CD4-positive, alpha-beta T cell treated with Interleukin-21 for 1 hour (primary cell): ENCODE results near the gene ASMTL.
"Not testable (repeated sequence)": the region's sequence is repeated elsewhere in the genome, so short reads cannot be mapped to it uniquely, and the experiment has no call there.

Source experiments
- DNase-seq: peaks from one replicate; pipeline ENCODE4 v3.0.0-alpha.2; 2020

The ASMTL gene, protein sequence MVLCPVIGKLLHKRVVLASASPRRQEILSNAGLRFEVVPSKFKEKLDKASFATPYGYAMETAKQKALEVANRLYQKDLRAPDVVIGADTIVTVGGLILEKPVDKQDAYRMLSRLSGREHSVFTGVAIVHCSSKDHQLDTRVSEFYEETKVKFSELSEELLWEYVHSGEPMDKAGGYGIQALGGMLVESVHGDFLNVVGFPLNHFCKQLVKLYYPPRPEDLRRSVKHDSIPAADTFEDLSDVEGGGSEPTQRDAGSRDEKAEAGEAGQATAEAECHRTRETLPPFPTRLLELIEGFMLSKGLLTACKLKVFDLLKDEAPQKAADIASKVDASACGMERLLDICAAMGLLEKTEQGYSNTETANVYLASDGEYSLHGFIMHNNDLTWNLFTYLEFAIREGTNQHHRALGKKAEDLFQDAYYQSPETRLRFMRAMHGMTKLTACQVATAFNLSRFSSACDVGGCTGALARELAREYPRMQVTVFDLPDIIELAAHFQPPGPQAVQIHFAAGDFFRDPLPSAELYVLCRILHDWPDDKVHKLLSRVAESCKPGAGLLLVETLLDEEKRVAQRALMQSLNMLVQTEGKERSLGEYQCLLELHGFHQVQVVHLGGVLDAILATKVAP

DNA sequence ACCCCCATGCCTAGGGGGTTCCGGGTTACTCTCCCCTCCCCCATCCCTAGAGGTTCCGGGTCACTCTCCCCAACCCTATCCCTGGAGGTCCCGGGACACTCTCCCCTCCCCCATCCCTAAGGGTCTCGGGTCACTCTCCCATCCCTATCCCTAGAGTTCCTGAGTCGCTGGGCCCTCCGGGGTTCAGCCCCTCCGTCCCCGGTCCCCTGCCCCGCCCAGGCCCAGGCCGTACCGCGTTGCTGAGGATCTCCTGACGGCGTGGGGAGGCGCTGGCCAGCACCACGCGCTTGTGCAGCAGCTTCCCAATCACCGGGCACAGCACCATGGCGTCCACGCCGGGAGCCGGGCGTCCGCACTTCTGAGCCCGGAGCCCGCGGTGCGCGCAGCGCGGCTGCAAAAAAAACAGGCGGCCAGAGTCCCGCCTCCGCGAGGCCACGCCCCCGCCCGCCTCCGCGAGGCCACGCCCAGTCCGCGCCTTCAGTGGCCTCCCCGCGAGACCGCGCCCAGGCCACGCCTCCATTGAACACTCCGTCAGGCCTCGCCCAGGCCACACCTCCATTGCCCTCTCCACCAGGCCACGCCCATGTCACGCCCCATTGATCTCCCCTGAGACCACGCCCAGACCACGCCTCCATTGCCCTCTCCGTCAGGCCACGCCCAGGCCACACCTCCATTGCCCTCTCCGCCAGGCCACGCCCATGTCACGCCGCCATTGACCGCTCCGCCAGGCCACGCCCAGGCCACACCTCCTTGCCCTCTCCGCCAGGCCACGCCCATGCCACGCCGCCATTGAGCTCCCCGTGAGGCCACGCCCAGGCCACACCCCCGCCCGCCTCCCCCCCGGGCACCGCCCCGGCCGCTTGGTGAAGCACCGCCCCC is at the start of gene ASMTL:
Gene ASMTL, minus strand, starts transcription at position 394 of the 879 bp plus-strand sequence. Its CDS starts 69 bp downstream, at position 325.
- peak; percentile 98 for DNase-seq

DNA sequence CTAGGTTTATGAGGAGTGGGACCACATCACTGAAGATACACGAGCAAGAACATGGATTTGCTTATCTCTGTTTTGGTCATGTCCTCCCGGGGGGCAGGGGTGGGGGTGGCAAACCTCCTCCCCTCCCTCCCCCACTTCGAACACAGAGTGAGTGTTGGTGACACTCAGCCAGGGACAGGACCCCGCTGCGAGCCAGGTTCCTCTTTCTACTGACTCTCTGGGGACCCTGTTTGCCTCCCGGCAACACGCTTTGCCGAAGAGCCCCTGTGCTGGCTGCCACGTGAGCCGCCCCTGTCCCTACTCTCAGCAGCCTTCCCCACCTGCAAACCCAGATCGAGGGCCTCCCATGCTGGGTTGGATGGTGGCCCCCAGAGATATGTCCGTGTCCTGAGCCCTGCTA is 49.5 kb upstream of the ASMTL start:
- no peak for DNase-seq

DNA sequence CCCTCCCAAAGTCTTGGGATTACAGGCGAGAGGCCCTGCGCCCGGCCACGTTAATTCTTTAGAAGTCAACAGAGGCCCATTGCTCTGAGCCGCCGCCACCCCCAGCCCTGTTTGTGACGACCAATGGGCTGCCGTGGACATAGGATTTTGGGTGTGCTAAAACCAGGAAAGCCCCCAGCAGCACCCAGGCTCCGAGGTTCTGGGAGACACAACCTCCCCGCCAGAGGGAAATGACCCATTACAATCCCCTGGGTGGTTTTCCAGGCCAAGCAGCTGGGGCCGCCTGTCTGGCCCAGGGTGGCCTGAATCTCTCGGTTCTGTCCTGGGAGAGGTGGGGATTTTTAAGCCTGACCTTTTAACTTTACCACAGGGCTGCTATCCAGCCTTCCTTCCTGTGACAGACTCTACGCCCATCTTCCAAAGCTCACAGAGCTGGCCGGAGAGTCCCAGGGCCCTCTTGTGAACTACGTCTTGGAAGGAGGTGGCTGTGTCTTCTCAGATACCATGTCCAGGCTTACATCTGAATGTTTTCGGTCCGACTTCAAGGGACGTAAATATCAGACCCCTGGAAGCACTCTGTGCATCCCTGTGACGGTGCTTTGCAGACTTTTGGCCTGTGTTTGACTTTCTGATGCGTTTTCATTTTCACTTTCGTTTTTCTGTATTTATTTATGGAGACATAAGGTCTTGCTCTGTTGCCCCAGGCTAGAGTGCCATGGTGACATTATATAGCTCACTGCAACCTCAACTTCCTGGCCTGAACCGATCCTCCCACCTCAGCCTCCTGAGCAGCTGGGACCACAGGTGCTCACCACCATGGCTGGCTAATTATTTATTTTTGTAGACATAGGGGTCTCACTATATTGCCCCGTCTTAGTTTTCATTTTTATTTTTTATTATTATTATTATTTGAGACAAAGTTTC is 48.3 kb upstream of the ASMTL start:
- DNase-seq = peak; percentile 62

DNA sequence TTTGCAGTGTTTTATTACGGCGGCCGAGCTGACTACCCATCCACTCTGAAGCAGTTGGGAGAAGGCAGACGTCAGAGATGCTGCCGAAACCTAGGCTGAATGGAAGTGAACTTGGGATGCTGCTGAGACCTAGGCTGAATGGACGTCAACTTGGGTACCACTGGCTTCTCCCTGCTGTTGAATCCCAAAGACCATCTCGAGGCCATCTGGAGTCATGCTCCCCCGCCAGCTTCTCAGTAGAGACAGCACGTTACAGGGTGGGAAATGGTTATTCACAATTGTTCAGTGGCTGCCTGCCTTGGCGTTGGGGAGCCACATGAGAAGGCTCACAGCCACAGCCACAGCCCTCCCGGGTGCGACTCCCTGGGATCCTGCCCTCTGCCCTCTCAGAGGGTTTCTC is 43.4 kb upstream of the ASMTL start:
- no peak for DNase-seq

DNA sequence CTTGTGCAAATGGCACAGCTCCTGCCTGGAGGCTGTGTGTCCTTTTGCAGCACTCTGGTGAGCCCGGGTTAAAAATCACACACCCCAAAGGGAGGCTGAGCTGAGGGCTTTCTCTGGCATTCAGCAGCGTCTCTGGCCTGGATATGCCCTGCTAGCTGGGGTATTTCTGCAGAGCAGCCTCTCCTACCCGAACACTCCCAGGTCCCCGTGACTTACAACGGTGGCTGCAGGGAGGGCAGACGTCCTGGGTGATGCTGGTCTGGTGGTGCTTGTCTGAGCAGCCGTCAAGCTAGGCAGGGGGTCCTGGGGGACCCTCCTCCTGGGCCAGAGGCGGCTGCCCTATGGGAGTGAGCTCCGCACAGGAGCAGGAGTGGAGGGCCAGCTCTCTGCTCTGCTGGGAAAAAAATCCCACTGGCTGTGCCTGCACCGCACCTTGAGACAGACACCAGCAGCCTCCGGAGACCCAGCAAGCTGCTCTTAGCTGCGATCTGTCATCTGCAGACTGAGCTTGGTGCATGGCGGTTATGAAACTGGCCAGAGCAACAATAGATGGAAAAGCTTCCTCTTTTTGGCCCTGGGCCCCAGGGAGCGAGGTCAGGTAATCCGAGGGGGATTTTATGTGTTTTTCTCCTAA is 41.3 kb upstream of the ASMTL start:
- DNase-seq = no peak

DNA sequence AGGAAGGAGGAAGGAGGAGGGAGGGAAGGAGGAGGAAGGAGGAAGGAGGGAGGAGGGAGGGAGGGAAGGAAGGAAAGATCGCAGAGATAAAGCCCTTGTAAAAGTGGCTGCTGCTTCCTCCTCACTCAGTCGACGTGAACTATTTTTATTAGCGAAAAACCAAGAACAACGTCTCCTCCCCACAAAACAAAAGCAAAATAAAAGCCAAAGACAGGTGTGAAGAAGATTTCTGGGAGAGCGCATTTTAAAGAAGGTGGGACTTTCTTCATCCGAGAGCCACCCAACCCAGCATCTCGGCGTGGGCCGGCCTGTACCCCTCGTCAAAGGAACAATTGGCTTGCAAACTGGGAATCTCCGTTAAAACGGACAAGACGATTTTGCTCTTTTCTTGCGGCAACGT is 40.7 kb upstream of the ASMTL start:
- no peak for DNase-seq

DNA sequence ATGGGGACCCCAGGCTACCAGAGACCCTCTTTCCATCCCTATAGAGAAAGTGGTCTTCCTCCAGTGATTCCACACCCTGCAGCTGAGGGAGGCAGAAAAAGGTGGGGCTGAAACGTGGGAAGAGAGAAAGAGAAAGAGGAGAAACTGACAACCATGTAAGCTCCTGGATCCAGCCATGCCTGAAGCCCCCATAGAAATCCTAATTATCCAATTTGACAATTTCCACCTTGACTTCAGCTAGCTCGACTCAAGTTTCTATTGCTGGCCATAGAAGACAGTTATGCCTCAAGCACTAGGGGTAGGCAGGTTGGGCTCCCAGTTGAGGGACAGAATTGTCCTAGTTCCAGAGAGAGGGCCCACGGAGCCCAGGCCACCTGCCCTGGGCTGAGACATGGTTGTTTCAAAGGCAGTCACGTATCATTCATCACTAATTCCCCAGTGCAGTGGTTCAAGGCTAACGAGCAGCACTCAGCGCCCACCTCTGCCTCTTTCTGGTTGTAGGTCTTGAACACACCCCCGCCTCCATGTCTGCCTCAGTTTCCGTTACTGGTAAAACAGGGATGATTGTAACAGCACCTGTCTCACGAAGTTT is 39.8 kb upstream of the ASMTL start:
- DNase-seq = no peak

DNA sequence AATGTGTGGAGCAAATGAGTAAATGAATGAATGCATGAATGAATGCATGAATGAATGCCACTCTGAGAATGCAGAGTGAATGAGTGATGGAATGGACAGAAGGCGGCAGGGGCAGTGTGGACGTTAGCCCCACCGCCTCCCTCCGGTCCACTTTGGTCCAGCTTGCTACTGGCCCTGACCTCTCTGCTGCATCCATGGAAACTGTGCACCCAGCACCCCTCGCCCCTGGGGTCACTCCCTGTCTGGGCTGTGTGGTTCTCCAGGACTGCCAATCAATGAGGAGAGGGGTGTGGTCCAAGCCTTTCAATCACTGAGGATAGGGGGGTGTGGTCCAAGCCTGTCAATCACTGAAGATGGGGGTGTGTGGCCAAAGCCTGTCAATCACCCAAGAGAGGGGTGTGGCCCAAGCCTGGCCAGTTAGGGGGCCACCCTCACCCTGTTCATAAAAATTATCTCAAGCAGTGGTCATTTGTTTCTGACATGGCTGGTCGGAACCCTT is 39.2 kb upstream of the ASMTL start:
- DNase-seq = peak; percentile 74

DNA sequence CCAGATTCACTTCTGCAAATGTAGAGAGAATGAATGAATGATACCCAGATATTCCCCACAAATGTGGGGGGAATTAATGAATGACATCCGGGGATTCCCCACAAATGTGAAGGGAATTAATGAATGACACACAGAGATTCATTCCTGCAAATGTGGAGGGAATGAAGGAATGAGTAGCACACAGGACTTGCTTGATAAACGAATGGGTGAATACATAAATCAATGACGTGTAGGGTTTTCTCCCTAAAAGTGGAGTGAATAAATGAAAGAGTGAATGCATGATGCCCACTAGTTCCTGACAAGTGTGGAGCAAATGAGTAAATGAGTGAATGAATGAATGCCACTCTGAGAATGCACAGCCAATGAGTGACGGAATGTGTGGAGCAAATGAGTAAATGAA is 38.5 kb upstream of the ASMTL start:
- DNase-seq = not testable (repeated sequence)

DNA sequence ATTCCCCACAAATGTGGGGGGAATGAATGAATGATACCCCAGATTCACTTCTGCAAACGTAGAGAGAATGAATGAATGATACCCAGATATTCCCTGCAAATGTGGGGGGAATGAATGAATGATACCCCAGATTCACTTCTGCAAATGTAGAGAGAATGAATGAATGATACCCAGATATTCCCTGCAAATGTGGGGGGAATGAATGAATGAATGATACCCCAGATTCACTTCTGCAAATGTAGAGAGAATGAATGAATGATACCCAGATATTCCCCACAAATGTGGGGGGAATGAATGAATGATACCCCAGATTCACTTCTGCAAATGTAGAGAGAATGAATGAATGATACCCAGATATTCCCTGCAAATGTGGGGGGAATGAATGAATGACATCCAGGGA is 38.0 kb upstream of the ASMTL start:
- DNase-seq = not testable (repeated sequence)

DNA sequence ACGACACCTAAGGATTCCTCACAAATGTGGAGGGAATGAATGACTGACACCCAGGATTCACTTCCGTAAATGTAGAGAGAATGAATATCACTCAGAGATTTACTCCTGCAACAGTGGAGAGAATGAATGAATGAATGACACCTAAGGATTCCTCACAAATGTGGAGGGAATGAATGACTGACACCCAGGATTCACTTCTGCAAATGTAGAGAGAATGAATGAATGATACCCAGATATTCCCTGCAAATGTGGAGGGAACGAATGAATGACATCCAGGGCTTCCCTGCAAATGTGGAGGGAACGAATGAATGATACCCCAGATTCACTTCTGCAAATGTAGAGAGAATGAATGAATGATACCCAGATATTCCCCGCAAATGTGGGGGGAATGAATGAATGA is 36.6 kb upstream of the ASMTL start:
- DNase-seq = not testable (repeated sequence)

DNA sequence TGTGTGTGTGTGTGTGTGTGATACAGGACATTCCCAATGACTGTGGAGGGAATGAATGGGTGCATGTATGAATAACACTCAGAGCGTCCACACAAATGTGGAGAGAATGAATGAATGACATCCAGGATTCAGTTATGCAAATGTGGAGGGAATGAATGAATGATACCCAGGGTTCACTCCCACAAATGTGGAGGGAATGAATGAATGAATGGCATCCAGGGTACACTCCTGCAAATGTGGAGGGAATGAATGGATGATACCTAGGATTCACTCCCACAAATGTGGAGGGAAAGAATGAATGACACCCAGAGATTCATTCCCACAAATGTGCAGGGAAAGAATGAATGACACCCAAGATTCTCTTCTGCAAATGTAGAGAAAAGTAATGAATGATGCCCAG is 36.0 kb upstream of the ASMTL start:
- DNase-seq = no peak

DNA sequence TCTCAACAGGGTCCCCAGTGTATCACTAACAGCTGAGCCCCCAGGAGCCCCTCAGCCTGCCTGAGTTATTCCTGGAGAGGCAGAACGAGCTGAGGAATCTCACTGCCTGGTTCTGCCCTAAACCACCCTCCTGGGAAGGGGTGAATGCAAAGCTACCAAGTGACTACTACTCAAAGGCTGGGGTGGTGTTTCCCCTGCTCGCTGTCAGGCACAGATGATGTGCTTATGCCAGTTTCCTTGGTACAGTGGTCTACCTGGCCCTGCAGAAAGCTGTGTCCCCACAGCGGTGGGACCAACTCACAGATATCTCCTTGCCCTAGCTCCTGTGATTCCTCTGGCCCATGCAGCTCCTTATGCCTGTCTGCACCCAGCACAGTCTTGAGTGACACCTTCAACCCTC is 35.4 kb upstream of the ASMTL start:
- DNase-seq = no peak

DNA sequence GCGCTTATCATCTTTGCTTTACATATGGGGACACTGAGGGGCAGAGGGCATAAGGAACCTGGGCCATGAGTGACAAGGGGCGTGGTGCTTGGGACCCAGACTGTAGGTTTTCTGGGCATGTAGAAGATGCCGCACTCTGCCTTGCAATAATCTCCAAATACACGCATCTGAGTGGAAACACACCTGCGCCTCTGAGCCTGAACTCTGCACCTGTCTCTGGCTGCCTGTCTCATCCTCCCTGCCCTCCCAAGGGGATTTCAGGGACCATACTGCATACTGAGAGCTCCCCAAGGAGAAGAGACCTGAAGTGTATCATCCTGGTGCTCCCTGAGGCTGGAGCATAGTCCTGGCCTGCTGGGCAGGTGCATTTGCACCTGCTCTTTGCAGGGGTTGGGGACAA is 34.7 kb upstream of the ASMTL start:
- DNase-seq = no peak

DNA sequence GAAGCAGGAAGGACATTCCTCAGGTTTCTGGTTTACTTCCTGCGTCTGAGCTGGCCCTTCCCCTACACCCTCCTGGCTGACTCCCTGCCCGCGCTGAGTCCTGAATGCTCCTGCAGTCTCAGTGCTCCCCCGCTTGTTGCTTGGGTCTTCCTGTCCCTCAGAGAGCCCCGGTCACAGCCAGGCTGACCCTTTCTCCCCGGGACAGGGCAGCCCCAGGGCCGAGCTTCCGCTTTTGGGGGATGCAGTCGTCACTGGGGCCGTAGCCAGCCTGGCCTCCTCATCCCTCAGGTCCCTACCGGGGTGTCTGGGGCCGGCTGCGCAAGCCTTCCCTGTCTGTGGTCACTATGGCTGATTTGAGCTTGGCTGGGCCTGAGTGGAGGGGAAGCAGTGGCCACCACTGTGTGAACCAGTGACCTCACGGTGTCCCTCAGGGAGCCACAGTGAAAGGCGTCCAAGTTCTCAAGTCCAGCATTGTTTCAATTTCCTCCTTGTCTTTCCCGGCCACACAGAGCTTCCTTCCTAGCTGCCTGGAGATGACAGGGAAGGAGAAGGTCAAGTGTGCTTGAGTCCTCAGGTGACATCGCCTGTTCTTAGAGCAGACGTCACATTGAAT is 34.1 kb upstream of the ASMTL start:
- DNase-seq = no peak

DNA sequence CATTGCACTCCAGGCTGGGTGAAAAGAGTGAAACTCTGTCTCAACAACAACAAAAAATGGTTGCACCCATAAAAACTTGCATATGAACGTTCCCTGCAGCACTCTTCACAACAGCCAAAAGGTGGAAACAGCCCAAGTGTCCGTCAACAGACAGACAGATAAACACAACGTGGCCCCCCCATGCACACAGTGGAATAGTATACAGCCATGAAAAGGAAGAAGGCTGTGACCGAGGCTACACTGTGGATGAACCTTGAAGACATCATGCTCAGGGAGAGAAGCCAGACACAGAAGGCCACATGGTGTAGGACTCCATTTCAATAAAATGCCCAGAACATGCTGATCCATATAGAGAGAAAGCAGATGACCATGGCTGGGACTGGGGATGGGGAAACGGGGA is 33.5 kb upstream of the ASMTL start:
- no peak for DNase-seq

DNA sequence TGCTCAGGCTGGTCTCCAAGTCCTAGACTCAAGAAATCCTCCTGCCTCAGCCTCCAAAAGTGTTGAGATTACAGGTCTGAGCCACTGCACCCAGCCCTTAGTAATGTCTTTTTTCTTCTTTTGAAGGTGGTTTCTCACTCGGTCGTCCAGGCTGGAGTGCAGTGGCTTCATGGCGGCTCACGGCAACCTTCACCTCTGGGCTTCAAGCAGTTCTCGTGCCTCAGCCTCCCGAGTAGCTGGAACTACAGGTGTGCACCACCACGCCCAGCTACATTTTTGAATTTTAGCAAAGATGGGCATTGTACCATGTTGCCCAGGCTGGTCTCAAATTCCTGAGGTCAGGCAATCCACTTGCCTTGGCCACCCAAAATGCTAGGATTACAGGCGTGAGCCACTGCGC is 32.3 kb upstream of the ASMTL start:
- no peak for DNase-seq

DNA sequence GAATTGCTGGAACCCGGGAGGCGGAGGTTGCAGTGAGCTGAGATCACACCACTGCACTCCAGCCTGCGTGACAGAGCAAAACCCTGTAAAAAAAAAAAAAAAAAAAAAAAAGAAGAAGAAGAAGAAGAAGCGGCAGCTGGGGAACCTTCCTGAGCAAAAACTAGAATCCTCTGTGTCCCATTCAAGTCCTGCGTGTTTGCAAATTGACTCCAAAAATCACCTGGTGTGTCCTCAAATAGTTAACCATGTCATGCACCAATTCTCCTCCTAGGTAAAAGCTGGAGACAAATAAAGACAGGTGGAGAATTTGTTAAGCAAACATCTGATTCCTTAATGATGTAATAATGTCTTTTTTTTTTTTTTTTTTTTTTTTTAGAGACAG is 31.9 kb upstream of the ASMTL start:
- DNase-seq = no peak

DNA sequence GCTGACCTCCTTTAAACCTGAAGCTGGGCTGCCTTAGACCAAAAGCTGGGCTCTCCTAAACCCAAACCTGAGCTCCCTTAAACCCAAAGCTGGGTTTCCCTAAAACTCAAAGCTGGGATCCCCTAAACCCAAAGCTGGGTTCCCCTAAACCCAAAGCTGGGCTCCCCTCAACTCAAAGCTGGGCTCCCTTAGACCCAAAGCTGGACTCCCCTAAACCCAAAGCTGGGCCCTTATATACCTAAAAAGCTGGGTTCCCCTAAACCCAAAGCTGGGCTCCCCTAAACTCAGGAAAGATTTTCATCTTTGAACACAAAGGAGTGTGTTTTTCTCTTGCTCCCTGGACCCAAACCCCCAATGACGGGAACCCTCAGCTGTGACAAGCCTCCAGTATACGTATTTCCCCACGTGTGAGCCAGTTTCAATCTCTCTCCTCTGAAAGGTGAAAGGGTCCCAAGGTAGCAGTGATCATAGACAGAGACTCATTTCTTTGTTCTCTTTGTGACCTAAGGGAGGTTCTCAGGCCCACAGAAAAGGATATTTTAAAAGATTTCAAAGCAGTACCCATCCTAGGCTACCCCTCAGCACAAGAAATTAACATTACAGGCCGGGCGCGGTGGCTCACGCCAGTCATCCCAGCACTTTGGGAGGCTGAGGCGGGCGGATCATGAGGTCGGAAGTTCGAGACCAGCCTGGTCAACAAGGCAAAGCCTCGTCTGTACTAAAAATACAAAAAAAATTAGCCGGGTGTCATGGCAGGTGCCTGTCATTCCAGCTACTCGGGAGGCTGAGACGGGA is 31.3 kb upstream of the ASMTL start:
- DNase-seq = no peak

DNA sequence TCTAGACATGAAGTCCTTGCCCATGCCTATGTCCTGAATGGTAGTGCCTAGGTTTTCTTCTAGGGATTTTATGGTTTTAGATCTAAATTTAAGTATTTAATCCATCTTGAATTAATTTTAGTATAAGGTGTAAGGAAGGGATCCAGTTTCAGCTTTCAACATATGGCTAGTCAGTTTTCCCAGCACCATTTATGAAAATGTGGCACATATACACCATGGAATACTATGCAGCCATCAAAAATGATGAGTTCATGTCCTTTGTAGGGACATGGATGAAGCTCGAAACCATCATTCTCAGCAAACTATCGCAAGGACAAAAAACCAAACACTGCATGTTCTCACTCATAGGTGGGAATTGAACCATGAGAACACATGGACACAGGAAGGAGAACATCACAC is 29.8 kb upstream of the ASMTL start:
- not testable (repeated sequence) for DNase-seq
